ENCODE measurements around the gene AATF. TPM values are rescaled to one million over a fixed set of nuclear protein-coding genes. Genes with fewer than 3 reads are reported as not detected.

The AATF gene
- total RNA-seq, 3 donors from 2014 or later = 159 to 191 (median 177) TPM

DNA sequence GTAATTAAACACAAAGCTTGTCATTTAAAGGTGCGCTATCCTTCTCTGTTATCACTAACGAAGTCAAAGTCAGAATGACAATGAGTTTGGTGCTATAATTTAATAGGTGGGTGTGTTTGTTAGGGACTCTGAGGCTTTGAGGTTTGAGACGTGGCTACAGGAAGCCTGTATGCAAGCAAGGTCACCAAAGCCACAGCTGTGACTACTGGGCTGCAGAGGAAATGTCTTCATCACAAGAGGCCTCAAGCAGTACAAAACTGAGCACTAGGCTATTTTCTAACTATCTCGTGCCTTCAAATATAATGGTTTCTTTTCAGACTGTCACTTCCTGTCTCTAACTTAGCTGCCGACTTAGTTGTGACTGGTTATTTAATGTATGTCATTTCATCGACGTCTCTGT is 141.2 kb downstream of the AATF start:
- Mint-ChIP-seq H3K9me3 (no peaks in the 10 kb centered on the region), H3K27me3 (ENCODE audit: low read depth) (no peaks in the 10 kb centered on the region), H3K36me3 (ENCODE audit: insufficient read depth) (peaks cover 30% of the 10 kb centered on the region), H3K4me3 (peak overlapping the region; percentile 58), H3K4me1 (ENCODE audit: low read depth) (peaks cover 38% of the 10 kb centered on the region)
- DNase-seq = peak; percentile 24
- peak; percentile 83 to 93 for ATAC-seq

DNA sequence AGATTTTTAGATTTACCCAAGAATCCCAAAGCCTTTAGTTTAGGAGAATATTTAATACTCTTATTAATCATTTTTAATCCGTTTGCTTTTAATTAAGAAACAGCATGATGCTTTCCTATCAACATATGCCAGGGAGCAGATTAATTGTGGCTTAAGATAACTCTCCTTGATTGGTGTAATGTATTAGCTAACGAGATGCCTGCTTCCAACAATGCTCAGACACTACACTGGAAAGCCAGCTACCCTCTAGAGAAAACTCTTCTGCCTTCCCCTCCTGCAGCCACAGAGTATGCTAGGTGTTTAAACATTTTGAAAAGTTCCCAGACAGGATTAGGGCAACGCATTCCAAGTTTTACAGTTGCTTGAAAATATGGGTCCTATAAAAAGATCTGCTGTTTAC is 142.2 kb downstream of the AATF start:
- Mint-ChIP-seq H3K9me3 (no peaks in the 10 kb centered on the region), H3K27me3 (ENCODE audit: low read depth) (no peaks in the 10 kb centered on the region), H3K36me3 (ENCODE audit: insufficient read depth) (peaks cover 32% of the 10 kb centered on the region), H3K4me1 (ENCODE audit: low read depth) (peaks cover 38% of the 10 kb centered on the region), H3K4me3 (no peak overlapping the region)
- no peak for ATAC-seq
- no peak for DNase-seq

DNA sequence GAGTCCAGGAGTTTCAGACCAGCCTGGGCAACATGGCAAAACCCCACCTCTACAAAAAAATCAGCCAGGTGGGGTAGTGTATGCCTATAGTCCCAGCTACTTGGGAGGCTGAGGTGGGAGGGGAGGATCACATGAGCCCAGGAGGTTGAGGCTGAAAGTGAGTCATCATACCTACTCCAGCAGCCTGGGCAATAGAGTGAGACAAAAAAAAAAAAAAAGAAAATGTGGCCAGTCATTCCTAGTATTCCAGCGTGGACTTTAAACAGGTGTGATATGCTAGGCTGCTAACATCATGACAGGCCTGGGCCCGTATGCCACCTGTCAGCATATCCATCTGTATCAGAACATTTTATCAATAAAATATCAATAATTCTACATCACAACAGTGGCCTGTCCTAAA is 143.3 kb downstream of the AATF start:
- ATAC-seq (no peak), DNase-seq (no peak)
- Mint-ChIP-seq H3K27me3 (ENCODE audit: low read depth) (no peaks in the 10 kb centered on the region), H3K36me3 (ENCODE audit: insufficient read depth) (peaks cover 37% of the 10 kb centered on the region), H3K4me1 (ENCODE audit: low read depth) (peaks cover 37% of the 10 kb centered on the region), H3K9me3 (no peaks in the 10 kb centered on the region), H3K4me3 (no peak overlapping the region)

DNA sequence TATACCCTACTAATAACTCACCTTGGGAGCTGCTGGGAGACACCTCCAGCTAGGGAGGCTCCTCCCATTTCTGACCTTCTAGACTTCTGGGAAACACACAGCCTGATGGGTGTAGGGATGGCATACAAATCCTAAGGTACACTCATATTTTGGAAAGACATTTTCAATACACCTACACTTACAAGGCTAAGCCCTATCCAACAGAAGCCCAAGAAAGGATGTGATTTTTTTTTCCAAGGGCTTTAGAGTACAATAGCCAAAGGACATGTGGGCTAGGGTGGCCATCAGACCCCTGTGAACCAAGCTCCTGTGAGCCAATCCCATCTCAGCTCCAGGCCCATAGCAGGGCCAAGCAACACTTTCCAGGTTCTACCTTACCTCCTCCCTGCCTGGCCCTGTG is 143.9 kb downstream of the AATF start:
- no peaks in the 10 kb centered on the region for H3K27me3 Mint-ChIP-seq (ENCODE audit: low read depth)
- peaks cover 34% of the 10 kb centered on the region for H3K4me1 Mint-ChIP-seq (ENCODE audit: low read depth)

DNA sequence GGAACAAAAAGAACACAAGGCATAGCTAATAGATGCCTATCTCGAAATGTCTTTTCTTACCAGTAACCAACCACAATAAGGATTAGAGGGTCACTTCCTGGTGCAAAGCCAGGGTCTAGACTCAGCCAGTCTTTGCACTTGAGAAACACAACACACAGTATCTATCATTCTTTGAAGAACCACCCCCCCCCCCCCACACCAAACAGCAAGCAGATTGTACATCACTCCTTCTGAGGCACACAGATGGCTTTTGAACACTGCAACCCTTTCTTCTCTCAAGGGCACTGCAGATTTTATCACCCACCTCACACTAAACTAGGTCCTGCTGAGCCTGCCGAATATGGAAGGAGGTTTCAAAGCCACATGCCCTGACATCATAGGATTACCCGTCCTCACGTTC is 145.6 kb downstream of the AATF start:
- DNase-seq = no peak
- peaks cover 40% of the 10 kb centered on the region for H3K36me3 Mint-ChIP-seq (ENCODE audit: insufficient read depth)
- H3K4me3 Mint-ChIP-seq = no peak overlapping the region
- H3K4me1 Mint-ChIP-seq (ENCODE audit: low read depth) = peaks cover 19% of the 10 kb centered on the region
- H3K27me3 Mint-ChIP-seq (ENCODE audit: low read depth) = no peaks in the 10 kb centered on the region
- H3K9me3 Mint-ChIP-seq = no peaks in the 10 kb centered on the region
- ATAC-seq = no peak

More for the DNA sequence above, 143.9 kb downstream of the AATF start:
- no peak for DNase-seq
- Mint-ChIP-seq H3K9me3 (no peaks in the 10 kb centered on the region), H3K36me3 (ENCODE audit: insufficient read depth) (peaks cover 37% of the 10 kb centered on the region), H3K4me3 (no peak overlapping the region)
- ATAC-seq = no peak

DNA sequence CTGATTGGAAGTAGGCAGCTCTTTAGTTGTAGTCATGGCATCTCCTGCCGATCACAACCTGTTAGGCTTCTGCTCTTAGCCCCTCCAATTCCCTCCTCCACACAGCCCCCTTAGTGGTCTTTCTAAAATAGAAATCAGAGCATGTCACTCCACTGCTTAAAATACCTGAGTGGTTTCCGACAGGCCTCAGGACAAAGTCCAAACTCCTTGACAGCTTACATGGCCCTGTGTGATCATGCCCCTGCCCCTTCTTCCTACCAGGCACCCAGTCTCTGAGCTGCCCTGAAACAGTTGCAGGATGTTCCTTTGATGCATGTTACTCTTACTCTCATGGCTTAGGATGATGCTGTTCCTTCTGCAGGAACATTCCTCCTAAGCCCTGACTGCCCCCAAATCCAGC is 147.3 kb downstream of the AATF start:
- no peak for ATAC-seq
- no peaks in the 10 kb centered on the region for H3K9me3 Mint-ChIP-seq
- H3K4me1 Mint-ChIP-seq (ENCODE audit: low read depth) = peaks cover 2% of the 10 kb centered on the region
- DNase-seq = no peak
- no peak overlapping the region for H3K4me3 Mint-ChIP-seq
- H3K27me3 Mint-ChIP-seq (ENCODE audit: low read depth) = no peaks in the 10 kb centered on the region
- peaks cover 34% of the 10 kb centered on the region for H3K36me3 Mint-ChIP-seq (ENCODE audit: insufficient read depth)

DNA sequence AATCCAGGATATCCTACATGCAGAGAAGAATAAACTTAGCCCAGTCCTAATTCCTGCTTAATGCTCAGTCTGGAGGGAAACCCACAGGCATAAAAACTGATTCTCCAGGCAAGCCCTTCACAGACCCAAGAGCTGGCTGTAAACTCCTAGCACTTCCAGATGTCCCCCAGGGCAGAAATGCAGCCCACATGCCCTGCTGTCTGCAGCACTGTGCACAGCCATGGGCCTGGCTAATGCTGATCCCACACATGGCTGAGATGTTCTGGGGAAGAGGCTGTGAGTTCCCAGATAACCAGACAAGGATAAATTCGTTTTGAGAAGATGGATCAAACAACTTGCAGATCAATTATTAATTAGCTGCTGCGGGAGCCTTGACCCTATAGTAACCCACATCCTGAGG is 148.4 kb downstream of the AATF start:
- Mint-ChIP-seq H3K9me3 (no peaks in the 10 kb centered on the region), H3K27me3 (ENCODE audit: low read depth) (no peaks in the 10 kb centered on the region), H3K36me3 (ENCODE audit: insufficient read depth) (peaks cover 39% of the 10 kb centered on the region), H3K4me3 (no peak overlapping the region), H3K4me1 (ENCODE audit: low read depth) (no peaks in the 10 kb centered on the region)
- DNase-seq (no peak), ATAC-seq (no peak)

DNA sequence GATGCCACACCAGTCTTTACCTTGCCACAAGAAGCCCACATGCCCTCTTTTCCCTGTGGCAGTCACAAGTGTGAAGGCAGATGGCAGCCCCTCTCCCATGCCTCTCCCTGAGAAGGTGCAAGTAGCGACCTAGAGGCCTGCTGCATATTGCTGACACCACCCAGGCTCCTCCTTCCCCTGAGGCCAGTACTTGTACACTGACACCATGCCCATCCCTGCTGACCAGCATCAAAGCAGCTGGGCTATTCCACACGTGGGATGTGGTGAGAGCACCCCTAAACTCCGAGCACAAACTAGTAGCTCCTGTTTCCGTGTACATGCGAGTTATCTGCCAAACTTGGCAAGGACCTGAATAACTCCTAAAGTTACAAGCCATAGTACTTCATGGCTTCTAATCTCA is 149.4 kb downstream of the AATF start:
- H3K27me3 Mint-ChIP-seq (ENCODE audit: low read depth) = no peaks in the 10 kb centered on the region
- no peak for ATAC-seq
- H3K9me3 Mint-ChIP-seq = no peaks in the 10 kb centered on the region
- no peaks in the 10 kb centered on the region for H3K4me1 Mint-ChIP-seq (ENCODE audit: low read depth)
- peaks cover 39% of the 10 kb centered on the region for H3K36me3 Mint-ChIP-seq (ENCODE audit: insufficient read depth)
- no peak overlapping the region for H3K4me3 Mint-ChIP-seq
- no peak for DNase-seq

DNA sequence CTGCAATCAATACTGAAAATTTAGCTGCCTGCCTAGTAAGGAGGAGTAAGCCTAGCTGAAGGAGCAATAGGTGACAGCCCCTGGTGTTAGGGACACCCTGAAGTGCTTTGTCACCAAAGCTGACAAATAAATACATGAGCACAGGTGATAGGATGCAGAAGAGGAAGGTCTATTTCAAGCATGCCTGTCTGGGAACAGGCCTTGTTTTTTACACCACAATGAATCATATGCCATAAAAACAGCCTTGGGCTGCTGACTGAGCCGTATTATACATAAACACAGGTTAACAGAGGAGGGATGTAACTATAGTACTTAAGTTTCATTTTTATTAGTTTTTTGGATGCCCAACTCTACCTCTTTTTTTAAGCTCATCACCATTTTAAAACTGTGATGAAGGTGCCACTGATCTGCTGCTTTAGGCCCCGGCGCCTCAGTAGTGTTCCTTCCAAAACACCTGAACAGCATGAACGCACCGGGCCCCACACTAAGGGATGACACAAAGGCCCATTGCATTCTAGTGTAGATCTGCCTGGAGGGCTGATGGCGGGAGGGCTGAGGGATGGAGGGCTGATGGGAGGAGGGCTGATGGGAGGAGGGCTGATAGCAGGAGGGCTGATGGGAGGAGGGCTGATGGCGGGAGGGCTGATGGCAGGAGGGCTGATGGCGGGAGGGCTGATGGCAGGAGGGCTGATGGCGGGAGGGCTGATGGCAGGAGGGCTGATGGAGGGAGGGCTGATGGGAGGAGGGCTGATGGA is 150.3 kb downstream of the AATF start:
- no peak overlapping the region for H3K4me3 Mint-ChIP-seq
- DNase-seq (no peak), ATAC-seq (no peak)
- no peaks in the 10 kb centered on the region for H3K9me3 Mint-ChIP-seq
- H3K27me3 Mint-ChIP-seq (ENCODE audit: low read depth) = no peaks in the 10 kb centered on the region
- peaks cover 41% of the 10 kb centered on the region for H3K36me3 Mint-ChIP-seq (ENCODE audit: insufficient read depth)
- H3K4me1 Mint-ChIP-seq (ENCODE audit: low read depth) = no peaks in the 10 kb centered on the region

DNA sequence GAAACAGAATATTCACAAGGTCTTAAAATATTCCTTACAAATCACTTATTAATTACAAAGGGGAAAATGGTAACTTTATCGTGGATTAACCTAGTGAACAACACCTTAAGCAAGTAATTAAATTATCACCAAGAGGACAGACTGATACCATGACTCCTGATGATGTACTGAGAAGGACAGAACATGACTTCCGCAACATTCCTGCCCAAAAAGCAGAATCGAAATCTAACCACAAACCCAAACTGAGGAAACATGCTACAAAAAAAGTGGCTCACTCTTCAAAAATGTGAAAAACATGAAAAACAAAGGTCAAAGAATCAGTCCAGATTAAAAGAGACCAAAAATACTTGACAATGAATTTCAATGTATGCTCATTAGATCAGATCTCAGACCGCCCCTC is 151.5 kb downstream of the AATF start:
- ATAC-seq = no peak
- Mint-ChIP-seq H3K27me3 (ENCODE audit: low read depth) (no peaks in the 10 kb centered on the region), H3K4me3 (no peak overlapping the region), H3K36me3 (ENCODE audit: insufficient read depth) (peaks cover 32% of the 10 kb centered on the region), H3K4me1 (ENCODE audit: low read depth) (no peaks in the 10 kb centered on the region), H3K9me3 (no peaks in the 10 kb centered on the region)
- no peak for DNase-seq

DNA sequence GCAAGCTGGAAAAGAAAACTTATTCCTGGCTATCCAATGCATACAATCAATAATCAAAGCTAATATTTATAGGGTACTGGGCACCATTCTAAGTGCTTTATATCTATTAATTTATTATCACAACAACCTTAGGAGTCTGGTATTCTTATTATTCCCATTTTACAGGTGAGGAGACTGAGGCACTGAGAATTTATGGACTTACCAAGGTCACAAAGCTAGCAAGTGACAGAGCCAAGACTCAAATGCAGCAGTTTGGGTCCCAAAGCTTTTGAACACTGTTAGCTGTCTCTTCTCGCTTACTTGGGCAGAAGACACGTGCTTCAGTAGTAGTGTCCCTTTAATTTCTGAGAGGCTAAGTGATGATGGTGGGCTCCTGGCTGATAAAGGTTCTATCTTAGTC is 152.6 kb downstream of the AATF start:
- DNase-seq = no peak
- H3K4me1 Mint-ChIP-seq (ENCODE audit: low read depth) = no peaks in the 10 kb centered on the region
- no peaks in the 10 kb centered on the region for H3K27me3 Mint-ChIP-seq (ENCODE audit: low read depth)
- no peaks in the 10 kb centered on the region for H3K9me3 Mint-ChIP-seq
- ATAC-seq = no peak
- H3K4me3 Mint-ChIP-seq = no peak overlapping the region
- peaks cover 25% of the 10 kb centered on the region for H3K36me3 Mint-ChIP-seq (ENCODE audit: insufficient read depth)

DNA sequence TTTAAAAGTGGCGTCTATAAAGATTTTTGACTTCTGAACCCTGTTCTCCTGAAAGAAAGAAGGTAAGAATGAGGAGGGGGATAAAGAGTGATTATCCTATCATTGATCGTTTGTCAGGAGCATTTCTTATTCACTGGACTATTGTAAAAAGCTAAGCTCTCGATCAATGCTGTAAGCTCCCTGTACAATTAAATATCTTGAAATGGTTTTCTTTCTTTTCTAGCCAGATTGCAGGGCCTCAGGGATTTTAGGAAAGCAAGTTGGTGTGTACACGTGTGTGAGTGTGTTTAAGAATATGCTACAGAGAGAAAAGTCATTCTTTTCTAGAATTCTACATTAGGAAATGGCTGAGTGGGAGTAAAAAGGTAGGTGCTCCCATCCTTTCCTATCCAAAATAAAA is 154.5 kb downstream of the AATF start:
- Mint-ChIP-seq H3K27me3 (ENCODE audit: low read depth) (no peaks in the 10 kb centered on the region), H3K4me3 (no peak overlapping the region), H3K9me3 (no peaks in the 10 kb centered on the region), H3K4me1 (ENCODE audit: low read depth) (no peaks in the 10 kb centered on the region), H3K36me3 (ENCODE audit: insufficient read depth) (peaks cover 11% of the 10 kb centered on the region)
- no peak for DNase-seq
- ATAC-seq = no peak

DNA sequence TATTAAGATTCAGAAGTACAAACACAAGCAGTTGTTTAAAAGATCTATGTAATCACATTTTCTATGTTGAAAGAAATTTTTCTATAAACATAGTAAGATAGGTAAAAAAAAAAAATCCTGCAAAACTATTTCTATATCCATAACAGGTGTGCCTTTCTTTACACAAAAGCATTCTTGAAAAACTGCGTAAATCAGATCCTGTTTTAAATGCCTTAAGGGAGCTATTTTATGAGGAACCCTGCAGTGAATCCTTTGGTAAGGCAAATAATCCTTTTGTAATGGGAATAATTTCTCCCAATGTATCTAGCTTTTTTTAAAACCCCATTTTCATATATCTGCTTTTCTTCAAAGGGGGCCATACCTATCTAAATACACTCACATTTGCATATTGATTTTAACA is 157.3 kb downstream of the AATF start:
- ATAC-seq = no peak
- Mint-ChIP-seq H3K4me3 (no peak overlapping the region), H3K9me3 (no peaks in the 10 kb centered on the region)

More for the DNA sequence above, 157.3 kb downstream of the AATF start:
- peaks cover 21% of the 10 kb centered on the region for H3K36me3 Mint-ChIP-seq (ENCODE audit: insufficient read depth)
- H3K4me1 Mint-ChIP-seq (ENCODE audit: low read depth) = no peaks in the 10 kb centered on the region
- DNase-seq = no peak
- no peaks in the 10 kb centered on the region for H3K27me3 Mint-ChIP-seq (ENCODE audit: low read depth)

All from activated T-cell treated with anti-CD3 and anti-CD28 coated beads, Interleukin-2, amount 50 U/mL, for 4 hours (primary cell).